ENCODE data around the gene FLAD1.
A peak's percentile ranks its signal among the peaks of the same experiment; 100 is the strongest.

Gene FLAD1

DNA sequence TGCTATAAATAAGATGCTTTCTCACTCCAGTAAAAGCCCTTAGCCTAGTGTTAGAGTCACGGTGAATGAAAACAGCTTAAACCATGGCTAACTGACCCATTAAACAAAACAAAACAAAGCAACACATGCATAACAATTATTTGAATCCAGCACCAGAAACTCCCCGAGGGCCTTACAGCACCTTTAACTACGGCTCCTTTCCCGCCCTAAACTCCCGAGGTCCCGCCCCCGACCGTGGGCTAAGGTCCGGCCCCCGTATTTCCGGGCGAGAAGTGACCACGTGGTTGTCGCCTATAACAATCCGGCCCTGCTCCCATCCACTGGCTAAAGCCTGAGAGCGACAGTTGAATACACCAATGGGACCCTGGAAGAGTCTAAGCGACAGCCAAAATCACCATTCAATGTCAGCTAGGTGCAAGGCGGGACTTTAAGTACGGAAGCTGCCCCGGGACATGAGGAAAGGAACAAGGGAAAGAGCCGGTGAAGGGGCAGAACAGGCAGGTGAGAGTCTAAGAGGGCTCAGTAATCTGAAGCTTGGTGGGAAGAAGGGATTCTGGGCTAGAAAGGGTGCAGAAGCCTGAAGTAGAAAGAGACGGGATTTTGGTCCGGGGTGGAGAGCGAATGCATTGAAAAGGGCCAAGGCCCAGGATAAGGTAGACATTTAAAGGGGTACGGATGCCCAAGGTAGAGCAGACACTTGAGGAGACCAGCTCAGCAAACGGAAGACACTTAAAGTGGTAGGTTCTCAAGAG, at the start of gene FLAD1:
TSS of gene FLAD1 (plus strand) at position 448 of the 752 bp plus-strand sequence. CDS start 351 bp downstream, outside the sequence.
- DNase-seq (ENCODE audit: low read depth in 3 of 3), result peak; percentile 87 to 92 (median 90)

DNA sequence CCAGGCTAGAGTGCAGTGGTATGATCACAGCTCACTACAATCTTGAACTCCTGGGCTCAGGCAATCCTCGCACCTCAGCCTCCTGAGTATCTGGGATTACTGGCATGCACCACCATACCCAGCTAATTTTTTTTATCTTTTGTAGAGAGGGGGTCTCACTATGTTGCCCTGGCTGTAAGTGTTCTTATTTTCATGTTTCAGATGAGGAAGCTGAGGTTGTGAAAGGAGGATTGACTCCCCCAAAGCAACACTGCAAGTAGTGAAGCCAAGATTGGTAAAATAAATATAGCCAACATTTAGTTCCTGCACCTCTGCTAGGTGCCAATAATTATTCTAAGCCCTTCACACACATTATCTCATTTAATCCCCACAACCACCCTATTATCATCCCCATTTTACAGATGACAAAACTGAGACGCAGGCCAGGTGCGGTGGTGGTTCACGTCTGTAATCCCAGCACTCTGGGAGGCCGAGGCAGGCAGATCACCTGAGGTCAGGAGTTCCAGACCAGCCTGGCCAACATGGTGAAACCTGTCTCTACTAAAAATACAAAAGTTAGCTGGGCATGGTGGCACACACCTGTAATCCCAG, 48.7 kb upstream of the FLAD1 start:
- DNase-seq (ENCODE audit: low read depth in 3 of 3), result no peak

DNA sequence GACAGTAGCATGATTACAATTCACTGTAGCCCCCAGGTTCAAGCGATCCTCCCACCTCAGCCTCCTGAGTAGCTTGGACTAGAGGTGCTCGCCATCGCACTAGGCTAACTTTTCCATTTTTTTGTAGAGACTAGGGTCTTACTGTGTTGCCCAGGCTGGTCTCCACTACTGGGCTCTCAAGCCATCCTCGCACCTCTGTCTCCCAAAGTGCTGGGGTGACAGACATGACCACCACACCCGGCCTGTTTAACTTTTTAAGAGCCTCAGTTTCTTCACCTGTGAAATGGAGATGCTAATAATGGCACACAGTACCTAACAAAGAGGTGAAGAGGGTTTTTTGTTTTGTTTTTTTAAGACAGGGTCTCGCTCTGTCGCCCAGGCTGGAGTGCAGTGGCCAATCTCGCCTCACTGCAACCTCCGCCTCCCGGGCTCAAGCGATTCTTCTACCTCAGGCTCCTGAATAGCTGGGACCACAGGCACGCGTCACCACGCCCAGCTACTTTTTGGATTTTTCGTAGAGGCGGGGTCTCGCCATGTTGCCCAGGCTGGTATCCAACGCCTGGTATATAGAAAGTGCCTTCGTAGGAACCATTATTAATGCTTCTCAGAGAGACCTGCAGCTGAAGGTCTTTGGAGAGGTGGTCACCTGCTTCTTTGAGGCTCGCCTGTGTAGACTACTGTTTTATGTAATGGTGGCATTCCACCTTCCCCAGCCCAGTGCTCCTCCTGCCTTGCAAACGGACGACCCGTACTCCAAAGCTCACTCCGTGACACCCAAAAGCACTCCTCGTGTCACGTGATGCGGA, 47.2 kb upstream of the FLAD1 start:
- DNase-seq (ENCODE audit: low read depth in 3 of 3), result no peak

DNA sequence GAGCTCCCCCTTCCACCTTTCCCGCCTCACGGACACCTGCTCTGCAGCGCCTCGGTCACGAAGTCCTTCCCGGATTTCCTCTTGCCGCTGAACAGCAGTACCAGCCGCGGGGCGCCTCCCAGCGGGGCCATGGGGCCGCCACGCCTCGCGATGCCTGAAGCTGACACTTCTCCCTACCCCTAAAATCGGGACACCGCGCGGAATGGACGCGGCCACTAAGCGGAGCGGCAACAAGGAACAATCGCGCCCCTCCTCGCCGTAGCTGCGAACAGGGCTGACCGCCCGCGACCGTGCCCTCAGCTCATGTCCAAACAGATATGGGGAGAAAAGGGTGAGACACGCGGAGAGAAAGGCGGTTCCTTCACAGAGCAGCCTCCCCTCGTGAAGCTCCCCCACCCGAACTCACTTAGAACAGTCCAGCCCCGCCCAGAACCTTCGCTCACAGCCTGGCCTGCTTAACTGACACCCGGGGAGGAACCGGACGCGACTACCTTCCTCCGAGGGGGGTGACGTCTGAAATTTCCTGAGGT, 46.5 kb upstream of the FLAD1 start, which contains the start of gene PMVK:
TSS of gene PMVK (minus strand) at position 165 of the 530 bp plus-strand sequence. CDS start at position 131, 34 bp downstream.
- DNase-seq (ENCODE audit: low read depth in 3 of 3), result peak; percentile 89 to 93 (median 90)

DNA sequence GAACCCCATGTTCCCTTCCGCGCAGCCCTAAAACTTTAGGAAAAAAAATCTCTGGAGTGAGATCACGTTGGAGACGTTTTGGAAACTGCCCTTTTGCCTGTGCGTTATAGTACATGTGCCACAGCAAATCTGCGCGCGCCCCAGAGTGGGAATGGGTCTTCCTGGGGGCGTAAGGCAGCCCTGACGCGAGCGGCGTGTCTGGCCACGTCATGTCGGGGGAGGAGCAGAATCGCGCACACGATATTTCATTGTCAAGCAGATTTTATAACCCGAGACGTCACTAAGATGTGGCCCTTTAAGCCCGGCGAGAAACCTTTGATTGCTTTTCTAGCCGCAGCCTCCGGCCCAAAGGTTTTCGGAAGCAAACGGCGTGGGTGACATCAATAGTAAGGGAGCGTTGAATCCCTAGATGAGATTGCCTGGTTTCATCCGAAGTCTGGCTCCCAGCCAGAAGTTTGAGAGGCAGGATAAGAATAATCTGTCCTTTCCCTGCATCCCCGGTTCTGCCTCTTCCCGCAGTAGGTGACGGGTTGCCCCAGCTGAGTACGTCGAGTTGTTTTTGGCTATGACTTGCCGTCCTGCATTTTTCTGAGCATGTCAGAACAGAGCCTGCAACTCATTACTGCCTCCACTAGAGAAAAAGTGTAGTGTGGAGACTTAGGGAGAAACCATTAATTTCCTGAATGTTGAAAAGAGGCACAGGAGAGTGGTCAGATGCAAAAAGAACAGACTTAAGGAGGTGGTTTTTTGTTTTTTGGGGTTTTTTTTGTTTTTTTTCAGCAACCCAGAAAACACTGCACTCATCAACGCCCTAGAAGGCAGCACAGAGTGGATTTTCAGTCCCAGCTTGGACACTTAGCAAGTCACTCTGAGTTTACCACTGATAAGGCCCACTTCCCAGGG, 45.8 kb upstream of the FLAD1 start:
- DNase-seq (ENCODE audit: low read depth in 3 of 3), result peak; percentile 77 to 78 (median 78)

DNA sequence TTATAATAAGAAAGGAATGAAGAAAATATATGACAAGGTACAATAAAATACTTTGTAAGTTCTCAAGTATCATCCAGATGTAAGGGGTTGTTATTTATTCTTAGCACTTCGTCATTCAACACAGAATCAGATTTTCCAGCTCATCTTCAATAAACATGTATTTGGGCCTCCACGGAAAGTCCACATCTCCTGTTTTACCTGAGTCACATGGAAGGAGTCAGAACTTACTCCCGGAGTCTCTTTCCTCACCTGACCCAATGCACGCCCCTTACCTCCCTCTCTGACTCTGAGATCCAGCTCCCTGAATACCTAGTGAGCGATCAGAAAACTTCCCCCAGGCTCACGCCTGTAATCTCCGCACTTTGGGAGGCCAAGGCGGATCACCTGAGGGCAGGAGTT, 45.2 kb upstream of the FLAD1 start:
- no peak for DNase-seq (ENCODE audit: low read depth in 3 of 3)

DNA sequence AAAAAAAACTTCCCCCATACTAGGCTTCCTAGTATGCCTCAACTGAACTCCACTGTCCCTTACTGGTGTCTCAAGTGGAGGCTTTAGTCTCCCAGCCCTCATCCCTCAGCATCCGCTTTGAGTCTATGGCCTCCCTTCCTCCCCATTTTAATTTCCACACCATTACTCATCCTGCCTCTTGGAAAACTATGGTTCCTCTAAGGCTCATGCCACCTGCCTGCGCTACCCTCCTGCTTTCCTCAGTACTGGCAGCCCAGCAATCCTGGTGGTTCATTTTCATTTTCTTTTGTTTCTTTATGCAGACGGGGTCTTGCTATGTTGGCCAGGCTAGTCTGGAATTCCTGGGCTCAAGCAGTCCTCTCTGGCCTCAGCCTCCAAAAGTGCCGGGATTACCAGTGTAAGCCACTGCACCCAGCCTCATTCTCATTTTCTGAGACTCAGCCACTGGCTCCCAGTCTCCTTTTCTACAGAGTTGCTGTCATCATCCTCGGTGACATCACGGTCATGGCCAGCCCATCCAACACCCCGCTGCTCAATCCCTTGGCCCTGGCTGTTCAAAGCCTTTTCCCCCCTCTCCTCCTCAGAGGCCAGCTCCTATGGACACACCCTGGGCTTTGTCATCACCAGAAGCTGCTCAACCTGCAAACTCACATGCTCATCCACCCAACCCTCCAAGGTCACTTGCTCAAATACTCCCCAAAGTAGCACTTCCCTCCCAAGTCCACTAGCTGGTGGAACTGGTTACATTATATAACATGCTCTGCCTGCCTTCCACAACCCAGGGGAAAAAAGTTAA, 44.3 kb upstream of the FLAD1 start:
- DNase-seq (ENCODE audit: low read depth in 3 of 3), result no peak

DNA sequence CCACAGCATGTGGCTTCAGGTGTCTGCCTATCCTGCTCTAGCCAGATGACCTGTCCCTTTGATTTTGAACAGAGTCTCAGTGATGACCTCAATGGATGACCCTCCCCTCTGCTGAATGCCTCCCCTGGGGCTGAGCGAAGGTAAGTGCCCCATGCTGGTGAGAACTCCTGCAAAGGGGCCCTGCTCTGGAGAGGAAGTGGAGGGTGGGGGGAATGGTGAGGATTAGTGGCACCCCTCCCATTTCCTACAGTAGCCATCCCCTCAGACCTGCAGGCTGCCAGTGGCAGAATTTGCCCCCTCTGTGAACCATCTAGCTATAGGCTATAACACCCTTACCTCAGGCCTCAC, 43.0 kb upstream of the FLAD1 start:
- DNase-seq (ENCODE audit: low read depth in 3 of 3), result no peak

DNA sequence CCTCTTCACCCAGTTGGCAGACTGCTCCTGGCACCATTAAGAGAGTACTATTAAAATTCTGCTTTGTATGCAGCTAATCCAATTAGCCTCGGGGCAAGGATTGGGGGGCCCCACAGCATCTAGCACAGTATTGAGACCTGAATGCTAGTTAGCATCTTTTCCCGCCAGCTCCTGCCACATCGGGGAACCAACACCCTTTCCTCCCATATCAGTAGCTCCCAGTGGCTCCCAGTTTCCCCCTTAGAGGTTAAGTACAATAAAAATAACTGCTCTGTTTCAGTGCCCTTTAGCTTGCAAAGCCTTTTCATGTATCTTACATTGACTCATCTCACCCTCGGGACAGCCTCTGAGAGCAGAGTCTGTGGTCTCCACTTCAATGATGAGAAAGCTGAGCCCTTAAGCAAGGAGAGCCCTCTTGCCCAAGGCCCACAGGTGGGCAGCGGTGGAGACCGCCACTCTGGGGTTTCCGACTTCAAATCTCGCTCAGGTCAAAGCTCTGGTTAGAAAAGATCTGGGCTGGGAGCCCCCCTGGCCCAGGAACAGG, 42.4 kb upstream of the FLAD1 start:
- DNase-seq (ENCODE audit: low read depth in 3 of 3), result no peak

DNA sequence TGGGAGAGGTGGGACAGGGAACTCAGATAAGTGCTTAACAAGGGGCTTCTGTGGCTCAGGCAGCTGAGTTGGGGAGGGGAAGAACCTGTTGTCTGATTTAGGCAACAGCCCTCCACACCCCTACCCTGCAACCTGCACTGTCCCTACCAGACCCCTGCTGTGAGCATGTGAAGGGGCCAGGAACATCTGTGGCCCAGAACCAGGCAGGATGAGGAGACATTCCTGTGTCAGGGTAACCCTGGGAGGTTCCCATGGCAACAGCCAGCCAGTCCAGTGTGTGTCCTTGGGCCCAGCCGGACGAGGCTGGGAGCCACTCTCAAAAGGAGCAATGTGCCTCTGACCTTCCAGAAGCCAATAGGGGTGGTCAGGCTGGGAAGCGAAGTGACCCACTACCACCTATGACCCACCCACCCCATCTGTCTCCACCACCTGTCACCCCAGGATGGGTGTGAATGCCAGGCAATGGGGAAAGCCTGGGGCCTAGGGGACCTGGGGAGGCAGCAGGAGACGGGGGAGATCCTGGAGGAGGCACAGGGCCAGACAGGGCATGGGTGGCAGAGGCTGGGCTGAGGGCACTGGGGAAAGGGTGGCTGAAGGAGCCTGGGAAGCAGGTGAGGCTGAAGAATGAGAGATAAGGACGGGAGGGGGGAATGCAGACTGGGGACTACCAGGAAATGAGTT, 41.7 kb upstream of the FLAD1 start:
- DNase-seq (ENCODE audit: low read depth in 3 of 3), result no peak

DNA sequence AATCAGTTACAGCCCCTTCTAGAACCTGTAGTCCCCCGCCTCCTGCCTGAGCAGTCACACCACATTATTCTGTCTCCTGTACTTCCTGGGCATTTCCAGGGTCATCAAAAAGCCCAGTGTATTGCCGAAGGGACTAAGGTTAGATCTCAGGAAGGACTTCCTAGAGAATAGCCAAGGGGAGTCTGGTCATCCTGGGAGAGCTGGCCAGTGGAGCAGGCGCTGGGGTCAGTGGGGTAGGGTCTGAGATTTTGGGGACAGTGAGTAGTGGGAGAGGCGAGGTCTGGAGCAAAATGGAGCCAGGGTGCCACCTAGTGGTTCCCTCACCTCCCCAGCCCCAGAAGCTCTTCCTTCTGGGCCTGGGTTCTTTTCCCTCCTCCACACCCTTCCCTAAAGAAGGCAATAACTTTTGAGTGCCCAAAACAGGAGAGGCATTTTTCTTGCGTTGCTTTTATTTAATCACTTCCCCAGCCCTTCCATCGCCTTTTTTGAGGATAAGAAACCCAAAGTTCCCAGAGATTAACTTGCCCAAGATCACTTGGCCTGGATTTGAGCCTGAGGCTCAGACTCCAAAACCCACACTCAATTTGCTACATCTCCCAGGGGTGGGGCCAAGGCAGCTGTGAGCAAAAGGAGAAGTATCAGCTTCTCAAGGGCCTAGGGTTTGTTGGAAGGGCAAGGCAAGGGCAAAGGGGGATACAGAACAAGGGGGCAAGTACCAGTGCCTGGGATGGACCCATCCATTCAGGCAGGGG, 39.3 kb upstream of the FLAD1 start:
- DNase-seq (ENCODE audit: low read depth in 3 of 3), result no peak

DNA sequence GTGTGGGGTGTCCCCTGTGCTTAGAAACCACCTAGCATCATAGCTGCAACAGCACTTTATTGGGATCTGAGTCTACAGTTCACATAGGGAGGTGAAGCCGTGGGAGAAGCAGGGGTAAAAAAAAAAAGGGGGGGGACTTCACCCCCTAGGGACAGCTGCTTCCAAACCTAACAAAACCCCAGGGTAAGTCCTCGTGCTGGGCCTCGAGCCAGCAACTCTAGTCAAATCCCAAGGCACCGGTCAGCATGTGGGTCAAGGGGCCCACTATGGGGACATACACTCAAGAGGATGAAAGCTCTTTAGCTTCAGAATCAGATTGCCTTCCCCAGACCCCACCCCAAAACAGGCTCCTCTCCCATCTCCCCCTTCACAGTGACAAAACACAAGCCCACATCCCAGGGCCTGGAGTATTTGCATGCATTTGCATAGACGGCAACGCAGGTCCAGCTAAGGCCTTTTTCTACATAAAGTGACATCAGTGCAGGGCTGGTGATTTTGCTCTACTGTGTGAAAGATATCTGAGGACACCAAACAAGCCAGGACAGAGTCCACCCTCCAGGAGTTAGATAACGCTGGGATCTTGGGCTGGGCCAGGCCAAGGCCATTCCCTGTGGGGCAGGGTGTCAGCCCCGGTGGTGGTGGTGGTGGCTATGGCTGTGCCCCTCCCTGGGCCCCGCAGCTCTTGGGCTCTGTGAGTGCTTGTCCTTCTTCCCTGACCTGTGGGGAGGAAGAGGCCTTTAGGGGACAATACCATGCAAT, 38.6 kb upstream of the FLAD1 start:
- DNase-seq (ENCODE audit: low read depth in 3 of 3), result no peak

DNA sequence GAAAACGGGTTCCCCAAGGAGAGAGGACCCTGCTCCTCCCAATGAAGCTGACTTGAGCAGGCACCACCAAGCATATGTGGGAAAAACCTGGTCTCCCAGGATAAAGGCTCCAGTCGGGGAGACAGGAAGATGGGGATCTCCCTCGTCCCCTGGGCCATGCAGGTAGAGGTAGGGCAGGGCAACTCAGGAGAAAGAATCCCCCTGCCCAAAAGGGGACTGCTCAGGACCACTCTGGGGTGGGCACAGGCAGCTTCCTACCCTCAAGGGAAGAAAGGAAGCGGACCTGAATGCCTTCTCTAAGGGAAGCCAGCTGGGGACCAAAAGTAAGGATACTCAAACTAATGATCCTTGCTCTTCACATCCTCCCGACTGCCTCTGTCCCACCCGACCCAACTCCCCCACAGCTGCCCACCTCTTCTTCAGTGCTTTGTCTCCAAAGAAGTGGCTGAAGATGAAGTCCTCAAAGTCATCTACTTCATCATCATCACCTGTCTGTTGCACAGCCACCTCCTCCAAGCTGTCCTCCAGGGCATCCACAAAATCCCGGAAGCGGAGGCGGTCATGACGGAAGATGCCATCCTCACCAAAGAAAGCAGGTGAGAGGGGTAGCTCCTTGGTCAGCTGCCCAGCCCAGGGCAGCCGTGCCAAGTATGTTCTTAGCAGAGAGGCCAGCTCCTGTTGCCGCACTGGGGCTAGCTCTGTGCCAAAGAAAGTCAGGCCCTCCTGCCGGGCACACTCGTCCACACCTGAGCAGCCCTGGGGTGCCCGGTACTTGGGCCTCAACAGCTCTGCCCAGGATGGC, 37.8 kb upstream of the FLAD1 start:
- no peak for DNase-seq (ENCODE audit: low read depth in 3 of 3)

DNA sequence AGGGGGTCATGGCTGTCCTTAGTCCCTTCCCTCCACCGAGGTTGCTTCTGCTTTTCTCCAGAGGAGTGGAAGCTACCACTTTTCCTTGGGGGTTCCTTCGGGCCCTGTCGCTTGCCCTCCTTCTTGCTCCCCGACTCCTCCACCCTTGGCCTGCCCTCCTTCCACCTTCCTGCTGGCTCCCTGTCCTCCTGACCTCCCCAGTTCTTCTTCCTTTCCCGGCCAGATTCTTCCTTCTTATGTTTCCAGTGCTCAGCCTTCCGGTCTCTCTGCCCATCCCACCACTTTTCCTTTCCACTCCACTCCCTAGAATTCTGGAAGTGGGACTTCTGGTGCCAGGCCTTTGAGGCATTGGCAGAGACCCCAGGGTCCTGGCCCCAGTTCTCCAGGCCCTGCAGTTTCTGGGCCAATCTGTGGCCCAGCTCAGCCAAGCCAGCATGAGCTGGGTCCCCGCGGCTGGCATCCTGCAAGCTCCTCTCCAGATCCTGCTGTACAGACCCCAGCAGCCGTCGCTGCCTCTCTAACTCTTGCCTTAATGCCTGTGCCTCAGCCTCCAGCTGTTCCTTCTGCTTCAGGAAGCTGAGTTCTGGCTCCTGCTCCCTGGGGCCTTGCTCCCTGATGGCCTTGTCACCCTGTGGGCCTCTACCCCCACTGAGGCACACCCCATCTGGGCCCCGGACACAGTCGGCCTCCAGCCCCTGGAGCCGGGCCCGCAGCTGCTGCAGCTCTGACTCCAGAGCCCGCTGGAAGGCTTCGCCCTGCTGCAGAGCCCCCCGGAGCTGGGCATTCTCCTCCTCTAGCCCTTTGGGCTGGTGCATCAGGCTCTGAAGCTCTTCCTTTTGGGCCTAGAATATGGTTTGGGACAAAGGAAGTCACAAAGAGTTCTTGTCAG, 36.9 kb upstream of the FLAD1 start:
- no peak for DNase-seq (ENCODE audit: low read depth in 3 of 3)

DNA sequence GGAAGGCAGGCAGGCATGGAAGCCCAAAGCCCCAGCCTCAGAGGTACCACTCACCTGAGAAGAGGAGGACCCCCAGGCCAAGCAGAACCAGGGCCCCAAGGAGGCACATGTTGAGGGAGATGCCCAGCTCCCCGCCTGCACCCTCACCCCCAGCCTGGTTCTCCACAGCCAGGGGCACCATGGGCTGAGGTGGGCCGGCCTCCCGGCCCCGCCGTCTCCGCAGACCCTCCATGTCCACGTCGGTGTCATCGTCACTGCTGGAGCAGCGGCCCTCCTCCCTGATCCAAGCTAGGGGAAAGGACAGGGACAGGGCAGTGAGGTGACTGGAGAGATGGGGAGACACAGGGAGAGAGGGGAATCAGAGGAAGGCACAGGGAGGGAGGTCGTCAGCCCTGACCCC, 35.1 kb upstream of the FLAD1 start:
- no peak for DNase-seq (ENCODE audit: low read depth in 3 of 3)

Data from stimulated activated CD4-positive, alpha-beta T cell treated with anti-CD3 and anti-CD28 coated beads, TNF-alpha, amount 100 ng/mL, for 4 hours (primary cell).